NAMALWA (cell line): ENCODE data around the gene NEDD4L.

Experiments
- DNase-seq: peaks from one replicate; pipeline ENCODE4 v3.0.0-alpha.2; 2015; ENCODE audit warnings: low spot score

The NEDD4L gene

DNA sequence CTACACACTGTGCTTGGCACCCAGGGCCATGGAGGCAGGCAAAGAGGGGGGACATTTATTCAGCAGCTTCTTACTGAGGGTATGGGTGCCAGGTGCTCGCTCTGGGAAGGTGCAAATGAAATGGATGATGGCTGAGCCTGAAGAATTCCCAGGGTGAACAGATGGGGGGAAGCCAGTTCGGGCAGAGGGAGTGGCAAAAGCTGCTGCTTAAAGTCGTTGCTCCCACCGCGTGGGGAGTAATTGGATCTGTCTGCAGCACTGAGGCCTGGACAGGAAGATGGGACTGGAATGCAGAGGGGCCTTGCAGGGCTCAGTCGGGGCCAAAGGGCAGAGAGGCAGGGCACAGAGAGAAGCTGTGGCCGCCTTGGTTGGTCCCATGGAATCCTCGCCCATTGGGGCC is 51.2 kb downstream of the NEDD4L start:
- DNase-seq, result no peak

DNA sequence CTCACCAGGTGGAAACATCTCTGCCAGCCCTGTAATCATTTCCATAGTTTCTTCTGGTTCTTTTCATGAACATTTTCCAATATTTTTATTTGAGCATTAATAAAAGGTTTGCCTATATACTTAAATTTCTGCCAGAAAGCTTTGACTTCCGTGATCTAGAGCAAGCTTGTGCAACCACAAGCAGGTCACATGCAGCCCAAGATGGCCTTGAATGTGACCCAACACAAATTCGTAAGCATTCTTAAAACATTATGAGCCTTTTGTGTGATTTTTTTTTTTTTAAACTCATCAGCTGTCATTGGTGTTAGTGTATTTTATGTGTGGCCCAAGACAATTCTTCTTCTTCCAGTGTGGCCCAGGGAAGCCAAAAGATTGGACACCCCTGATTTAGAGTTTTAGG is 51.6 kb downstream of the NEDD4L start:
- no peak for DNase-seq

DNA sequence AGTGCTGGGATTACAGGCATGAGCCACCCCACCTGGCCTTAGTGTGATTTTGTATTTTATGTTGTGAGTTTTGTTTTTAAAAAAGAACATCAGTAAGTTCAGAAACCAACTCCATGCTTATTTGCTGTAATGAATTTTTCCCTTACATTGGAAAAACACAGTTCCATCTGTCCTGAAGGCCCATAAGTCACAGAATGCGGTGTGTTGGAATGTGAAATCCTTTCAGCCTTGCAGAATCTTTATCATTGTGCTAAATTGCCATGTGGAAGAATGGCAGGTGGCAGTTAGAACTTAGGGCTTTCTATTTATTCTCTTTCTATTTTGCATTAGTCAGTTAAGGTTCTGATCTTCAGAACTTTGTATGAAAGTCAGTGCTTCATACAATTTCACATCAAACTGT is 52.6 kb downstream of the NEDD4L start:
- no peak for DNase-seq

DNA sequence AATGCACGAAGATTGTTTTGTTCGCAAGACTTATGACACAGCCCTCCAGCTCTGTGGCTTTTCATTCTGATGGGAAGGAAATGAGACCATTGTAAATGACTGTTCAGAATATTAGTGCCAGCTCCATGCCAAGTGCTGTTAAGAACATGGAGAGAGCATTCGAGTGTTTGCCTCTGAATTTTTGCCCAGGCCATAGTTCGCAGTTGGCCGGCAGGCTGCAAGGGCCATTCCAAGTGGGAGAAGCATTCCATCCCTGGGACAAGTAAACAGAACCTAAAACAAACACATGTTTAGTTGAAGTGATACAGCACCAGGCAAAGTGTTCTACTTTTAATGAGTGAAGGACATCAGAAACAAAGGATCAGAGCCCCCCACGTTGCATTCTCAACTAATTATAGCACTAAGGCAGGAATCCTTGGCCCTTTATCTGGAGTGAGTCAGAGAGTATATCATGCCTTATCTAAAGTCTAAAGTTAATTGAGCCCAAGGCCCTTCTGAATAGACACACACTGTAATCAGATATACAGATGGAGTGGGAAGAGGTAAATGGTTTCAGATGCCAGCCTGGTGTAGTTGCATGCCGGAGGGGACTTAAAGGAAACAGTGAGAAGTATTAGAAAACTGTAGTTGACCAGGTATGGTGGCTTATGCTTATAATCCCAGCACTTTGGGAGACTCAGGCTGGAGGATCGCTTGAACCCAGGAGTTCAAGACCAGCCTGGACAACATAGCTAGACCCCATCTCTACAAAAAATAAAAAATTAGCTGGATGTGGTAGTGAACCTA is 53.3 kb downstream of the NEDD4L start:
- no peak for DNase-seq

DNA sequence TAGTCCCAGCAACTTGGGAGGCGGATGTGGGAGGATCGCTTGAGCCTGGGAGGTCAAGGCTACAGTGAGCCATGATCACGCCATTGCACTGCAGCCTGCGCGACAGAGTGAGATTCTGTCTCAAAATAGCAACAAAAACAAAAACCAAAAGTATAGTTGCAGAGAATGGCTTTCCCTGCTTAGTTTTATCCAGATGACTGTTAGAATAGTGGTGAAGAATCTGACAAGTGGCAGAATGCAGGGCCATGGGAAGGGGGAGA is 53.8 kb downstream of the NEDD4L start:
- no peak for DNase-seq

DNA sequence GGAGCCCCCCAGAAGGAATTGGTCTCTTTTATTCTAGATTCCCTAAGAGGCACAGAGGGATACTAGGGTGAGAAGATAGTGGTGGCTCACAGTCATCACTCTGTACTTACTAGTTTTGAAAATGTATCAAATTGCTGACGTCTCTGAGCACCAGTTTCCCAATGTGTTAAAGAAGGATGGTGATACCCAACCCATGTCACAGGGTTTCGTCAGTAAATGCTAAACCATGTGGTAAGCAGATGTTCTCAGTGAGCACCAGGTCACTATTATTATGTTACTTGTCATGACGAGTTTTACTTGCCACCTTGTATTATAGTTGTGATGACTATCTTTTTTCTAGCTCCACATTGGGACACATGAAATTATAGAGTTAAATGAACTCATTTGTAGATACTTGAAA is 54.7 kb downstream of the NEDD4L start:
- no peak for DNase-seq

DNA sequence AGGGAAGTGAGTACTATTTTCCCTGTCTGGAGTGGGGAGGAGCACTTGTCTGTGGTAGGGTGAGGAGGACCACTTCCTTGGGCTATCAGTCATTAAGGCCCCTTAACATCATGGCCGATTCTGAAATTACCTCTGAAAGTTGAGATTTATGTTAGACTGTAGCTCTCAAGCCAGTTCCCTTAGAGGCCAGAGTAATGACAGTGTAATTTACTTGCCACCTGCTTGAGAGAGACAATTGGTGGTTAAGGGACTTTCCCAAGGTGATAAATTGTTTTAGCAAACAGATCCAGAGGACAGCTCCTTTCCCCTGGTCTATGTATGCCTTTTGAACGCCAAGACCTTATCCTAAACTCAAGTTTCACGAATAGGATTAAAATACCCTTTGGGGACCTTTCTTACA is 56.1 kb downstream of the NEDD4L start:
- DNase-seq, result no peak

DNA sequence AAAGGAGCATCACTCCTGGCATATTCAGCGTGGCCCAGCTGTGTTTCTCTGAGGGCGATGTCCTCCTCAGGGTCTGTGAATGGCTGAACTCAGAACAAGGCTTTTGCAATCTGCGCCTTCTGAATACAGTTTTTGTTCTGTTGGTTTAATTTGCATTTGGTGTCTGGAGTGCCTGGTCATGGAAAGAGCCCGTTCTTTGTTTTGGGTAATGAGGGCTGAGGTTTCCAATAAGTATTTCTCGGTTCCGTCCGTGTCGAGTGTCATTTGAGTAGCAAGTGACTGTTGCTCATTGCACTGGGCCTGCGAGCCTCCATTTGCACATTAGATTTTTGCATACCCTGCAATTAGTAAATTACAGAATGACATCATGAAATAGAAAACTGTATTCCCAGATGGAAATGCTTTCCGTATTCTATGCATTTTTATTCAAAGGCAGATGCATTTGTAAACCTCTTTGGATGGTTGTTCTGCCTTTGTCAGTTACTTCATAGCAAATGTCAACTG is 57.3 kb downstream of the NEDD4L start:
- DNase-seq, result no peak

DNA sequence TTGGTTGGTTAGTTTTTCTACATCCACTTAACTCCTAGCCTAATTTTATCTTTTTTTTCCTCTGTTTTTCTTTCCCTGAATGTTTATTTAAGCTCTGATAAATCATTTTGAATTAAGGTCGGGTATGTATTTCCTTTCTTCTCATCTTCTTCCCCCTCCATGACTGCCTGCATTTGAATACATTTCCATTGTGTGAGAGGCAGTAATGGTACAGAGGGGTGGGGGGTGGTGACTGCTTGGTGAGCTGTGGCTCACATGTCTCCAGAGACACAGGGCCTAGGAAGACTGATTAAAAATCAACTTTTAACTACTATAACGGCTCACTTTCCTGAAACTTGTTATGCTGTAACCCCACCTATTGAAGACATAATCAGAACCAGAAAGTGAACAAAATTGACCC is 58.0 kb downstream of the NEDD4L start:
- no peak for DNase-seq

DNA sequence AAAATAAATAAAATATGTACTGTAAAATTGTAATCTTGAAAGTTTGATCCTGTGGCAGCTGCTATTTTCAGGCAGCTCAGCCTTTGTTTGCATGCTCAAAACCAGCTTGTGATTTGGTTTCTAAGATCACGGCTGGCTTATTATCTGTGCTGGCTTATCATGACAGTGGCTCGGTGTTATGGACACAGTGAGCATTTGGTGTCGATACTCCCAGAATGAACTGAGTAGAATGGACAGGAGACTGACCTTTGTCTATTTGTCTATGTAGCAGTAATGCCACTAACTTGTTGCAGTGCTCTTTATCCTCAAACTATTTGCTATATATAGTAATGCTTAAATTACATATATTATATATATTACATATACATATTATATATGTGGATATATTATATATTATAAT is 58.8 kb downstream of the NEDD4L start:
- DNase-seq, result no peak

DNA sequence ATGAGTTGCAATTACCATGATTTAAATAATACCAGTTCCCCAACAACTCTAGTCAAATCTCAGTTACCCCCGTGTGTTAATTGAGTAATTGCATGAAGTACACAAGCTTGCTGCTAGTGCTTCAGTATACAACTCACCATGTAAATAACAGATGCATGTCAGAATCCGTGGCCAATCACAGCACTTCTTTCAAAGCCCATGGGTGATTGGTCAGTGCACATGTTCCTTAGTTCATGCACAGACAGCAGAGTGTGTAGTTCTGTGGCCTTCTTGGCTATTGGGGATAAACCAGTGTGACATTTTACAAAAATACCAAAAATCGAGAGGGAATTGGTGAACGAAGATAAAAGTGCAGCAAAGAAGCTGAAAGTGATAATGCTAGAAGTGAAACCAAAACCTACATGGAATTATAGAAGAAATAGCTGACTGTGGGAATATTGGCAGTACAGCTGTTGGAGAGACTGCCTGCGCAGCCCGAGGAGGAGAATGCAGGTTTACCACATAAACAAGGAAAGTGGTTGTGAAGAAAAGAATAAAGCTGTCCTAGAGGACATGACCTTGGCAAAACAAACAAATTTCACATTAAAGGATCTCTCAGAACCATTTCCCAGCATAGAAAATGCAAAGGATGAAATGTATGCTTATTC is 59.4 kb downstream of the NEDD4L start:
- DNase-seq, result no peak

DNA sequence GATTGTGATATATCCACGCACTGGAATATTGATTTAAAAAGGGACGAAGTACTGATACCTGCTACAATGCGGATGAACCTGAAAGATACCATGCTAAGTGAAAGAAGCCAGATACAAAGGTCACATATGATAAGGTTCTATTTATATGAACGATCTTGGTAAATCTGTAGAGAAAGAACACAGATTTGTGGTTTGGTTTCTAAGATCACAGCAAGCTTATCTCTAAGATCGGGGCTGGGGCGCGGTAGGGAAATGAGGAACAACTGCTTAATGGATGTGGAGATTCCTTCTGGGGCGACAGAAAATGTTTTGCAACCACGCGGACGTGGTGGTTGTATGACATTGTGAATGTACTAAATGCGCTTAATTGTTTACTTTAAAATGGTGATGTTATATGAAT is 60.1 kb downstream of the NEDD4L start:
- DNase-seq, result no peak

DNA sequence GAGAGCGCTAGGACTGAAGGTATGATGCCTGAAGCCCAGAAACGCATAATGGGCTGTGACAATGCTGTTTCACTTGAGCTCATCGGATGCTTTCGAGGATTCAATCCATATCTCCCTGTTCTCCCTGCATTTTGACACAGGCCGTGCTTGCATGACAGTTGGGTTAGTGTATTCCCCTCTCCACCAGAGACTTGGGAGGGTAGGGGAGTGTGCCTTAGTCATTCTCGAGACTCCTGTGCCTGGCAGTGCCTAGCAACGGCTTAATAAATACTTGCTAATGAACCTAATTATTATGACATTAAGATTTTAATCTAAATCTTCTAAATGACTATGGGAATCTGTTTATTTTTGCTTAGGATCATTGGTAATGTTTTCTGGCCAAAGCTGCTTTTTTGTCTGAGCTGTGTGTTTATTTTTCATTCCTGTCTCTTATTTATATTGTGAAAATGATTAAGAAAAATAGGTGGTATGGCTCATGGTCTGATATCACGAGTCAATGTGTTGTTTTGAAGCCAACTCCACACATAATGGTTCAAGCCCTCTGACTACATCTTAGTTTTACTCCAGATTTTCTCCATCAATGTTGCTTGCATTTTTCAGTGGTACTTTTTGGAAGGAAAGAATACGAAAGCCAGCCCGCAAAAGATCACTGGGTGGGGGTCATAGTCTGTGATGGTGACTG is 61.3 kb downstream of the NEDD4L start:
- no peak for DNase-seq

DNA sequence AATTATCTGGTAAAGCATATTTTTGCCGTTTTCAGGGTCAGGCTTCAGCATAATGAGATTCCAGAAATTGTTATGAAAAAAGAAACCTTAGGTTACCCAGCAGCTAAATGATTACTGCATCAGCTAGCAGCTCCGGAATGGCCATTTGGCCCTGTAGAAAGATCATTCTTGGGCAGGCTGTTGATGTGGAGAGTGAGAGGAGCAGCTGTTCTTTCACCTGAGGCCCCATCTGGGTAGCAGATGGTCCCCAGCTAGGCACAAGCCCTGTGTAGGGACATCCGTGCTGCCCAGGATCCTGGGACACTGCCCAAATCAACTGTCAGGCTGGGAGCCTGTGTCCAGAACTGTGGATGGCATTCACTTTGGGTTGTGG is 61.8 kb downstream of the NEDD4L start:
- DNase-seq, result no peak

DNA sequence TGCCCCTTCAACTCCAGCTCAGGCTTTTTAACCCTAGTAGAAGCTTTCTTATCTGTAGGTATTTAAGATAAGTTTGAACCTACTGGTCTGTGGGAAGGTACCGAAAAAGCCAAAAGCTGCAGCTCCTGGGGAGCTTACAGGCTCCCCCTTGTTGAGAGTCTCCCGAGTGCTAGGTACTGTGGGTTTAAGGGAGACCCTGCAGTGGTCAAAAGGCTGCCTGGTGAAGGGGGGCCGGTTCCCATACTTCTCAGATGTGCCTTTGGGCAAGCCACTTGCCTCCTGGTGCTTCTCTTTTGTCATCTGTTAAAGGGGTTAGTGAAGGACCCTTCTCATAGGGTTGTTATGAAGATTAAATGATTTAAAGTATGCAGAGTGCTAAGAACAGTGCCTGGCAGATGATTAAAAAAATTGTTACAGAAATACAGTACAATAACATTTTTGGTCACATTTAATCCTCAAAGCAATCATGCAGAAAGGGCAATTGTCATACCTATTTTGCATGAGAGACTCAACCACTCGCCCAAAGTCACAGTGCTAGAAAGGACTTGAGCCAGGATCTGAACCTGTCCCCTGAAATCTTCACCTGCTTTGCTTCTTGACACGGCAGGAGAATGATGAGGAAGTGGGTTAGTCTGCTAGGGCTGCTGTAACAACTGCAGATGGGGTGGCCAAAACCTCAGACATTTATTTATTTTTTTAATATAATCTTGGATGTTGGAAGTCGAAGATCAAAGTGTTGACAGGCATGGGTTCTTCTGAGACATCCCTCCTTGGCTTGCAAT is 62.5 kb downstream of the NEDD4L start:
- no peak for DNase-seq

DNA sequence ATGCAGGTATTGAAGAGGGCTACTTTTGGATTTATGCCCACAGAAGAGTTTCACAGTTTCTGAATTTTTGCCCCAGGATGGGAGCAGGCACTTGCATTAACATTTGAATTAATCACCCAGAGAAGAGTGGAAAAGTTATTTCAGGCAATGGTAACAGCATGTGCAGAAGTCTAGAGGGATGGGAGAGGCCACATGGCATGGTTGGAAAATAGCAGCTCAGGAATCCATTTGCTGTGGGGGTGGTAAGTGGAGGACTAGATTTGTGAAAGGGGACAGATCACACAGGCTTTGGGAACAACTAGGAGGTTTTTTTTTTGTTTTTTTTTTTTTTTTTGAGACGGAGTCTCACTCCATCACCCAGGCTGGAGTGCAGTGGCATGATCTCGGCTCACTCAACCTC is 65.2 kb downstream of the NEDD4L start:
- no peak for DNase-seq

DNA sequence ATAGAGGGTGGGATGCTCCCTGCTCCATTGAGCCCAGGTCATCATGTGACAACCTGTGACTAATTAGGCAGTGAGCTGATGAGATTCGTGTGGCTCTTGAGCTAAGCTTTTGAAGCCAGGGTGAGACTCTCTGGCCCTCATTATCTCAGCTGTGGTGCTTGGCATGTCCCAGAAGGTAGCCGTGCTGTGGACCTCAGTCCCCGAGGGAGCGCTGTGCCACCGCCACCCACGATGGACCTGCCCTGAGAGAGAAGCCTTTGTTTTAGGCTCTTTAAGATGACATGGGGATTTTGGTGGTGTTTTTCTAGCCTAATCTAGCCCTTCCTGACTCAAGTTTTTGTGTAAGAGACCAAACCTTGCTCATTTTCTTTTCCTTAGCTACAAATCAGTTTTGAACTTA is 66.4 kb downstream of the NEDD4L start:
- no peak for DNase-seq

DNA sequence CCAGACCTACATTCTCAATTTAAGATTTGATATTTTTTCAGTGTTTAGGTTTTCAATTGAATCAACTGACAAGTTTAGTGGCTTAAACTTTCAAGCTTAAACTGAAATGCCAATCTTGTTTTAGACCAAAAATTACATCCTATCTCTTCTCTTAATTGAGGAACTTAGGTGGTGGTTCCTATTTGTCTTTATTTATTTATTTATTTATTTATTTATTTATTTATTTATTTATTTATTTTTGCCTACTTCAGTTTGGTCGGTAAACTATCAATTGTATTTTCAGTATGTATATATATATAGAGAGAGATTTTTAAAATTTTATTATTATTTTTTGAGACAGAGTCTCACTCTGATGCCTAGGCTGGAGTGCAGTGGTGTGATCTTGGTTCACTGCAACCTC is 68.1 kb downstream of the NEDD4L start:
- no peak for DNase-seq

DNA sequence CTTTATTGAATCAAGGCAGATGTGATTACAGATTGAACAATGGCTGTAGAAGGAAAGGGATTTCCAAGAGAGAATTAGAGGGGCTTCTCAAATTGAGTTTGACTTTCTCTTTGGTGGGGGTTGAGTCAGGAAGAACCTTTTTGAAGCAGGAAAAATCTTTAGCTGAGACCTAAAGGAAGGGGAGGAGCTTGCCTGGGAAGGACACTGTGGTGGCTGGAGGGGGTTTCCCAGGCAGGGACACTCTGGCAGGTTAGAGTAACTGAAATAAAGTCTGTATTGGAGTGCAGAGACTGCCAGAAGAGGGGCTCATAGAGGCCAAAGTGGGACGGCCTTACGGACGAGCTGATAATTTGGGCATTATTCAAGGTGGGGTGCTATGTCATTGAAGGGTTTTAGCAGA is 69.3 kb downstream of the NEDD4L start:
- DNase-seq, result no peak

DNA sequence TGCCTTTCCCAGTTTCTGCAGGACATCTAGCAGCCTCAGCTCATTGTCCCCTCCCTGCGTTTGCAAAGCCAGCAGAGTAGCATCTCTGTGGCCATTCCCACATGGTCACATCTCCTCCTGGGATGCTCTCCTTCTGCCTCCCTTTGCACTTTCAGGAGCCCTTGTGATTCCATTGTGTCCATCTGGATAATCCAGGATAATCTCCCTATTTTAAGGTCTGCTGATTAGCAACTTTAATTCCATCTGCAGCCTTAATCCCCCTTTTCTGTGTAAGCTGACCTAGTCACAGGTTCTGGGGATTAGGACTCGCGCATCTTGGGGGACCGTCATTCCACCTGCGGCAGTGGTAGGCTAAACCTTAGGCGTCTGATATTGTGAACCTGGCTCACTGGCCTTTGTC is 70.7 kb downstream of the NEDD4L start:
- no peak for DNase-seq

DNA sequence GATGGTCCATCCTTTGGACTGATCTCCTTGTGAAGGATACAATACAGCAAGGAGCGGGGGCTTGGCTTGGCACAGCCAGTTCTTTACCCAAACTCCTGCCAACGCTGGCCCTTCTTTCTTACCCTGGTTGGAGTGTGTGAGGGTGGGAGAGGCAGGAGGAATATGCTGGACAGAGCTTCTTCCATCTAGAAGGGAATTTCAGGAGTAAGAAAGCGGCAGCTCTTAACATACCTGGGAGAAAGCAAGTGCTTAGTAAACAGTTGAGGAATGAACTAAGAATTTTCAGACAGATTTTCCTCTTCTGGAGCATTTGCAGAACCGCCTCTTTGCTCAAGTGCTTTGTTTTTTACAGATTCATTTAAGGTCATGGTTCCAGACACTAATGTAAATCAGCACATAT is 72.8 kb downstream of the NEDD4L start:
- no peak for DNase-seq

DNA sequence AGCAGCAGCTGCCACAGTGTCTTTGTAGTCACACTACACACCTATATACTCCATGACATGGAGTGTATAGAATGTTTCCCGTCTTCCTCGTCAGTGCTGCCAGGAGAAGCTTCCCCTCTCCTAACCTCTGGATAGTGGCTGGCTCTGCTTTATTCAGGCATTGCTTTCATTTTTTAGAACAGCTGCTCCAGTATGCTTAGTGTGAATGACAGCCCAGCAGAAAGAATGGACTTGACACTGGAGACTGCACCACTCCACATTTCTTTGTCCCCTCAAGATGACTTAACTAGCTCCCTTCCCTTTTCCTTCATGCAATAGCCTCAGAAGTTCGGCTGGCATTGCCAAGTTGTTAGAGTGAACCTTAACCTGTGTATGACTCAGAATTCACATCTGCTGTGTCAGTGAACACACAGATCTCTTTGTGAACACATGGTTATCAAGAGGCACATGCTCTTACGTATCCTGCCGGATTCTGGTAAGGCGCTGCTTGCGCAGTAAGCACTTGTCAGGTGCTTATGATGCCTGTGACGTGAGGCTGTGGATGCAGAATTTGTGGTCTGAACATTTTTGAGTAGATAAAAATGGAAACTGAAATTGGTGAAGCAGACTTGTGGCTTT is 73.9 kb downstream of the NEDD4L start:
- no peak for DNase-seq
